Thyroid gland (tissue), 4 donors: ENCODE data around the gene DISC1.

Experiments used
- POLR2A ChIP-seq, 2 donors: fragments of 450-650 bp; IDR thresholded peaks; one replicate each; pipeline ENCODE4 v1.6.1; 2017; ENCODE audit warnings: antibody characterized with exemption in 2 of 2, mild to moderate bottlenecking in 2 of 2, moderate library complexity in 1 of 2
- TF ChIP-seq, protein P1 (sequence below), 6 experiments: fragments of 200-600 bp in 3 of 6; fragments of 450-650 bp in 3 of 6; sonication (generic) in 3 of 6; IDR thresholded peaks; one replicate each; pipeline ENCODE4 v1.5.1; 2016 to 2019; ENCODE audit warnings: antibody characterized with exemption in 6 of 6, mild to moderate bottlenecking in 2 of 6, inconsistent platforms in 1 of 6, moderate library complexity in 1 of 6

- TF ChIP-seq, protein P1, sequence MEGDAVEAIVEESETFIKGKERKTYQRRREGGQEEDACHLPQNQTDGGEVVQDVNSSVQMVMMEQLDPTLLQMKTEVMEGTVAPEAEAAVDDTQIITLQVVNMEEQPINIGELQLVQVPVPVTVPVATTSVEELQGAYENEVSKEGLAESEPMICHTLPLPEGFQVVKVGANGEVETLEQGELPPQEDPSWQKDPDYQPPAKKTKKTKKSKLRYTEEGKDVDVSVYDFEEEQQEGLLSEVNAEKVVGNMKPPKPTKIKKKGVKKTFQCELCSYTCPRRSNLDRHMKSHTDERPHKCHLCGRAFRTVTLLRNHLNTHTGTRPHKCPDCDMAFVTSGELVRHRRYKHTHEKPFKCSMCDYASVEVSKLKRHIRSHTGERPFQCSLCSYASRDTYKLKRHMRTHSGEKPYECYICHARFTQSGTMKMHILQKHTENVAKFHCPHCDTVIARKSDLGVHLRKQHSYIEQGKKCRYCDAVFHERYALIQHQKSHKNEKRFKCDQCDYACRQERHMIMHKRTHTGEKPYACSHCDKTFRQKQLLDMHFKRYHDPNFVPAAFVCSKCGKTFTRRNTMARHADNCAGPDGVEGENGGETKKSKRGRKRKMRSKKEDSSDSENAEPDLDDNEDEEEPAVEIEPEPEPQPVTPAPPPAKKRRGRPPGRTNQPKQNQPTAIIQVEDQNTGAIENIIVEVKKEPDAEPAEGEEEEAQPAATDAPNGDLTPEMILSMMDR (IDR thresholded peaks at IDR 0.05) = no peak
- TF ChIP-seq POLR2A (IDR thresholded peaks at IDR 0.05) = no peak
These were observed 12.1 kb downstream of the DISC1 start for GRCh38 chr1:231638647-231639046.
